Measurements from ENCODE around the gene NFIB.

The NFIB gene

DNA sequence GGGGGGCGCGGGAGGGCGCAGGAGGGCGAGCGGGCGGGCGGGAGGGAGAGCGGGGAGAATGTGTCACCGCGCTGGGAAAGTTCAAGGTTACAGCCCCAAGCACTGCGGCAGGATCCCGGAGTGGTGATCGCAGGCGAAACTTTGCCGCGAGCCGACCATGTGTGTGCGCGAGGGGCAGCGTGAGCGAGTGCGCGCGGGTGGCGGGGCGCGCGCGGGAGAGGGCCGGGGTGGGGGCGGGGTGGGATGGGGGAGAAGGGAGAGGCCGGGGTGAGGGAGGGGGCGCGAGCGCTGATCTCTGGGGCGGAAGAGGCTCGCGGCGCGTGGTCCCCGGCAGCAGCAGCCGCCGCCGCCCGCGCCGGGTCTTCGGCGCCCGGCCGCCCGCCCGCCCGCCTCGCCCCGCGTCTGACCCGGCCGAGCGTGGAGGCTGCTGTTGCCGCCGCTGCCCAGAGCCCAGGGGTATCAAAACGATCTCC is at the start of gene NFIB:
TSS of gene NFIB (minus strand) at position 191 of the 473 bp plus-strand sequence. CDS start 630 bp downstream, outside the sequence.
- Mint-ChIP-seq H3K4me1 (peaks cover 25% of the 10 kb centered on the region), H3K9me3 (no peaks in the 10 kb centered on the region), H3K4me3 (peak within 1 kb of the TSS; percentile 82), H3K27me3 (peaks cover 64% of the 10 kb centered on the region), H3K27ac (ENCODE audit: low read depth) (no peak within 1 kb of the TSS), H3K36me3 (ENCODE audit: insufficient read depth) (peaks cover 7% of the 10 kb centered on the region)
- no peak for DNase-seq (ENCODE audit: low spot score in 2 of 2)
- ATAC-seq (replicated peaks; ENCODE audit: extremely low read depth, poor library complexity, severe bottlenecking) = peak; percentile 16

DNA sequence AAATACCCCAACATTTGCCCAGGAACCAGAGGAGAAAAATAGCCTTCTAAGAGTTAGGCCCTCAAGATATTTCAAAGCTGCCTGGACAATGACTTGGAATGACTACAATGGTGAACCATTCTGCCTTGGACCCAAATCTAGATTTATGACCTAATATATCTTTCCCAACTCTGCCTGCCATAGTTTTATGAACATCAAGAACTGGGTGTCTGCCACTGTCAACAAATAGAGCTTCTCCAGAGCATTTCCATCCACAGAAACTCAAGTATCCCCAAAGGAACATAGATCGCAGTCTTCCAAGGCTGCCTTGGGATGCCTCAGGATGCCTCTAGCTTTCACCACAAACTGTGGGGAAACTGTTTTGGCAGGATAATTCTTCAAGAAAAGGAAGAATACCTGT is 48.2 kb upstream of the NFIB start:
- no peak for DNase-seq (ENCODE audit: low spot score in 2 of 2)
- H3K27ac Mint-ChIP-seq (ENCODE audit: low read depth) = no peak overlapping the region
- H3K4me1 Mint-ChIP-seq = no peaks in the 10 kb centered on the region
- no peaks in the 10 kb centered on the region for H3K9me3 Mint-ChIP-seq
- H3K4me3 Mint-ChIP-seq = no peak overlapping the region
- H3K27me3 Mint-ChIP-seq = peaks cover 26% of the 10 kb centered on the region
- no peaks in the 10 kb centered on the region for H3K36me3 Mint-ChIP-seq (ENCODE audit: insufficient read depth)
- no peak for ATAC-seq (replicated peaks; ENCODE audit: extremely low read depth, poor library complexity, severe bottlenecking)

DNA sequence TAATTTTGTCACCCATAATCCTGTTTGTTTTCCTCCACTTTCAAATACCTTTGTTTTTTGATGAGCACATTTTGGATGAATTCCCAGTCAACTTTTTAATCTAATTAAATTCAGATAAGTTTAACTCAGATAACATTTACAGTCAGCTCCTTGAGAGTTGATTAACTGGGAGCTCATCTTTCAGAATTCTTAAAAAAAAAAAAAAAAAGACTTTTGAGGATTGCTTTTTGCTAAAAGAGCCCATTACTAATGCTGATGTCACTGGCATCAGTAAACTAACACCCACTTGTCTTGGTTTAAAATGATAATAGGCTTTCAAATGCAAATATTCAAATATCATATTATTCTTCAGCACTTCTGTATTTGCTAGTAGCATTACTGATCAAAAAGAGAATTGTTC is 47.1 kb upstream of the NFIB start:
- H3K36me3 Mint-ChIP-seq (ENCODE audit: insufficient read depth) = no peaks in the 10 kb centered on the region
- DNase-seq (ENCODE audit: low spot score in 2 of 2) (no peak), ATAC-seq (replicated peaks; ENCODE audit: extremely low read depth, poor library complexity, severe bottlenecking) (no peak)
- no peaks in the 10 kb centered on the region for H3K4me1 Mint-ChIP-seq
- no peaks in the 10 kb centered on the region for H3K9me3 Mint-ChIP-seq
- no peak overlapping the region for H3K27ac Mint-ChIP-seq (ENCODE audit: low read depth)
- peaks cover 27% of the 10 kb centered on the region for H3K27me3 Mint-ChIP-seq
- no peak overlapping the region for H3K4me3 Mint-ChIP-seq

DNA sequence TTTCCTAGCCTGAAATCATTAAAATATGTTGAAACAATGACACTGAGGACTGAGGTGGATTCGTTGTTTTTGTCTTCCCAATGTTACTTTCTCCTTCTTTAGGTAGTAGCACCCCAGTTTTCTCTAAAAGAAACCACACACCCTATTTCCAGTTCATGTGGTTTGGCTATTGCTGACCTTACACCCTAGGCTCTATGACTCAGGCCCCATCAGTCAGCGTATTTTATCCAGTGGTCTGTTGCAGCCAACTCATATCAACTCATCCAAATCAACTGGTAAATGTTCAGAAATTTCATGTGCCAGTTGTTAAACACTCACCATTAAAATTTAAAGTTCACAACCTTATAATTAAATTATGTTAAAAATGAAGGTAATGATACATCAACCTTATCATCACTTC is 44.6 kb upstream of the NFIB start:
- ATAC-seq (replicated peaks; ENCODE audit: extremely low read depth, poor library complexity, severe bottlenecking) = no peak
- no peak overlapping the region for H3K4me3 Mint-ChIP-seq
- no peak overlapping the region for H3K27ac Mint-ChIP-seq (ENCODE audit: low read depth)
- H3K9me3 Mint-ChIP-seq = no peaks in the 10 kb centered on the region
- no peaks in the 10 kb centered on the region for H3K36me3 Mint-ChIP-seq (ENCODE audit: insufficient read depth)
- no peak for DNase-seq (ENCODE audit: low spot score in 2 of 2)
- peaks cover 38% of the 10 kb centered on the region for H3K27me3 Mint-ChIP-seq
- peaks cover 1% of the 10 kb centered on the region for H3K4me1 Mint-ChIP-seq

DNA sequence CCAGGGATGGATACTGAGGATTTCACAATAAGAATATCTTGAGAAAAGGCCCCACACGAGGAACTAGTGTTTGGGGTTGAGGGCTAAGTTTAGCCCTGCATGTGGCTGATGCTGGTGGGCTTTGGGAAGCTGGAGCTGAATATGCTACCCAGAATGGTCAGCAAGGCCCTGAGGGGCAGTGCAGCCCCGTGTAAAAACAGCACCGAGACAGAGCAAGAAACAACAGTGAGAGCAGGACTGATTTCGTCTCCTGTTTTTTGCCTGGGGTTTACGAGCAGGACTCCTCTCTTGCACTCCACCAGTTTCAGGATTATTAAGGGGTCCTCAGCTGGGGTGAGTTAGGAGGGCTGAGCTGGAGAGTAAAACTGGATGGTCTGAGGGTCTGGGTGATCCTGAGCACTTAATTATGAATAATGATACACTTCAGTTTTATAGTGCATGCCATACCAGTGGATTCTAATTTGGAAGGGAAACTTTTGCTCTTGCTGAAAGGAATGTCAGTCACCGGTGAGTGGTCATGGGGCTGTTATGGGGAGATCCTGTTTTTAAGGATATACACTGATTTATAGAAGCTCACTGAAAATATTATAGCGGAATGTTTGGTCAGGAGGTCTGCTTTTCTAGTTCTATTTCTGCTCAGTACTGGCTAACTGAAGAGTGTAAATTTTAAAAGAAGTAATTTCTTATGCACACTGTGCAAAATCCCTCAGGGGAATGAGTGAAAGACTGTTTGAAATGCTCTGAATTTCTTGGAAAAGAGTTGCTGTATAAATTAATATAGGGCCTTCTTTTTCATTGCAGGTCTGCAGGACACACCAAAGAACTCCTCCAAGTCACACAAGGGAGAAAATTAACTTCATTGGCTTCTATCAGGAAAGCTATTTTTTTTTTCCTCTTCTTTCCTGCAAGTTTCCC is 42.7 kb upstream of the NFIB start:
- DNase-seq (ENCODE audit: low spot score in 2 of 2) = no peak
- Mint-ChIP-seq H3K27me3 (peaks cover 55% of the 10 kb centered on the region), H3K4me1 (peaks cover 11% of the 10 kb centered on the region), H3K9me3 (no peaks in the 10 kb centered on the region), H3K36me3 (ENCODE audit: insufficient read depth) (no peaks in the 10 kb centered on the region), H3K27ac (ENCODE audit: low read depth) (no peak overlapping the region), H3K4me3 (no peak overlapping the region)
- ATAC-seq (replicated peaks; ENCODE audit: extremely low read depth, poor library complexity, severe bottlenecking) = no peak

DNA sequence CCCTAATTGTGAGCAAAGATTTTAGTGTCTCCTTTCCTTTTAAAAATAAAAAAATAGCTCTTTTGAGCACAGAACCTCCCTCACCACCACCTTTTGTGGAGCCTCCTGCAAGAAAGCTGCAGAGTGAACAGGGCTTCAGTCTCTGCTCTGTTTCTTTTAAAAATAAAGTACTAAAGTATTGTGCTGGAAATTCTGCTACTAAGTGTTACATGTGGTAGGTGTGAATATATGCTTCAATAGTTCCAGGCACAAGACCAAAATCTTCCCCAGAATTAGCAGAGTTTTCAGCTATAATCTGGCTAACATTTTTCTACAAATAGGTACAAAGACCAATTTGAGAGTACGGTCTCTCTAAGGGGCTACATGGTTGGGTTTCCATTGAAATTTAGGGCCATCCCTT is 40.3 kb upstream of the NFIB start:
- DNase-seq (ENCODE audit: low spot score in 2 of 2) (no peak), ATAC-seq (replicated peaks; ENCODE audit: extremely low read depth, poor library complexity, severe bottlenecking) (no peak)
- no peaks in the 10 kb centered on the region for H3K9me3 Mint-ChIP-seq
- H3K36me3 Mint-ChIP-seq (ENCODE audit: insufficient read depth) = no peaks in the 10 kb centered on the region
- no peak overlapping the region for H3K27ac Mint-ChIP-seq (ENCODE audit: low read depth)
- peaks cover 79% of the 10 kb centered on the region for H3K27me3 Mint-ChIP-seq
- H3K4me1 Mint-ChIP-seq = peaks cover 19% of the 10 kb centered on the region
- no peak overlapping the region for H3K4me3 Mint-ChIP-seq

DNA sequence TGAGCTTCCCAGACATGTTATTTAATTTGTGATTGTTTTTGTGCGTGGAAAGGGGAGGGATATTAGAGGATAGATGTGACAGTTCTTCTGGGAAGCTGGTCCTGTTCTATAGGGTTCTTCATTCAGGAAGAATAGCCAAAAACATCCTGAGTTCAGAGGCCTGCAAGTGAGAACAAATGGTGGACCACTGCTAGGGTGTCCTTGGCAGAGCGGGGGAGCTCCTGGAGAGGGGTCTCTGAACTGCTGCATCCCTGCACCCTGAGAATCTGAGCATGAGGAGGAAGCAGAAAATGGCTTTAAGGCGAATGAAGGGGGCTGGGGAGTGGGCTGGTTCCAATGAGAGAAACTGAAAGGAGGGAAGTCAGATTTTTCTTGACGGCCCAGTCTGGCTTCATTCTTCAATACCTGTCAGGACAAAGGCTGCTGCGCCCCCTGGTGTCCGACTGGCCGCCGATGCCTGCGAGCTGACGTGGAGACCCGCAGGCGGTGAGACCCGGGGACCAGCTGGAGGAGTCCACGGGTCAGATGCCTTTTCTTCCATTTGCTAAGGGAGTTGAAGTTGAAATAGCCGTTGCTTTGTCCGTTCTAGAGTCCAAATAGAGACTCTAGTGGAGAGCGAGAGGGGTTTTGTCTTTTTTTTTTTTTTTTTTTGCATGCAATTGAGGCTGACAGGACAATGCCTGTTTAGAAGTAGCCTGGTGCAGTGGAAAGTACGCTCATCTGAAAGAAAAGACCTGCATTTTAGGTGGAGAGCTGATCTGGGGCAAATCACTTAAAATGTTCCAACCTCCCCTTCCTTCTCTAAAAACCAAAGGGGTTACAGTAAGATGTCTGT is 39.5 kb upstream of the NFIB start:
- no peaks in the 10 kb centered on the region for H3K36me3 Mint-ChIP-seq (ENCODE audit: insufficient read depth)
- H3K4me1 Mint-ChIP-seq = peaks cover 22% of the 10 kb centered on the region
- H3K27ac Mint-ChIP-seq (ENCODE audit: low read depth) = no peak overlapping the region
- H3K9me3 Mint-ChIP-seq = no peaks in the 10 kb centered on the region
- peak; percentile 32 for ATAC-seq (replicated peaks; ENCODE audit: extremely low read depth, poor library complexity, severe bottlenecking)
- H3K4me3 Mint-ChIP-seq = no peak overlapping the region
- DNase-seq (ENCODE audit: low spot score in 2 of 2) = peak; percentile 33 to 52
- H3K27me3 Mint-ChIP-seq = peaks cover 81% of the 10 kb centered on the region

DNA sequence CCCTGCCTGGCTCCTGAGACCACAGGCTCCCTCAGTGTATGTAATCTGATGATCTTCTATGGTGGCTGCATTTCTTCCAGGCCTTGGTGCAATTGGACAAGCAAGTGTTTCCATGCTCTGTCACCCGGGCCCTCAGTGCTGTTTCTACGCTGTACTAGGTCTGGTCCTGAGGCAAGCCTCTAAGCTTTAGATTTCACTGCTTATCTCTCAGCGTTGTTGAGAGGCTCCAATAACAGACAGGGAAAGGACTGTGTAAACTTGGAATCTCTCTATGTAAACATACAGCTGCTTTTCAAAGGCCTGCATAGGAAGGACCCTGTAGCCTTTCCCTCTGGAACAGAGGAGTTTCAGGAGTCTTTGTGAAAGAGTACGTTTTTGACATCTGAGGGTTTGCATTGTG is 38.6 kb upstream of the NFIB start:
- no peak overlapping the region for H3K4me3 Mint-ChIP-seq

DNA sequence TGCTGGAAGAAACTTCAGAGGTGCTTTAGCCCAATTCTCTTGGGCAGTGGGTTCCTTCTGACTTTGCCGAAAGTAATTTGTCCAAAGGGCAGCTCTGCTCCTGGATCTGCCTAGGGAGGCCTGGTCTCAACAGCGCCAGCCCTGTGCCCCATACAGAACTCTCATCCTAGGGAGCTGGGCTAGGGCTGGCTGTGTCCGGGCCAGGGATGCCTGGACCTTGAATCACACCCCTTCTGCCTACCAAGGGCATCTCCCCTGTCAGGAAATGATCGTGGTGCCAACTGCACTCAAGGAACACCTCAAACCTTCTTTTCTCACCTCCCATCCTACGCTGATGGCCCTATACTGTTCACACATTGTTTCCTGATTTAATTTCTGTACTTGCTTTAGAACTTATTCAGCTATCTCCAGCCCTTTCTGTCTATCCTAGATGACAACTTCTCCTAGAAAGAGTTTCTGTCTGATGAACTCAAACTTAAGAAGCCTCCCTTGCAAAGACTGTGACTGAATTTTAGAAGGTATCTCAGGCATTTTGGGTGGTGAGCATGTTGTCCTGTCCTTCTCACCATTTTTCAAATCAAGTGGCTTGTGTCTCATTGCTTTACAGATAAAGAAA is 37.4 kb upstream of the NFIB start:
- no peak overlapping the region for H3K27ac Mint-ChIP-seq (ENCODE audit: low read depth)
- DNase-seq (ENCODE audit: low spot score in 2 of 2) = no peak
- no peaks in the 10 kb centered on the region for H3K9me3 Mint-ChIP-seq
- peaks cover 79% of the 10 kb centered on the region for H3K27me3 Mint-ChIP-seq
- H3K4me1 Mint-ChIP-seq = peaks cover 27% of the 10 kb centered on the region
- no peak for ATAC-seq (replicated peaks; ENCODE audit: extremely low read depth, poor library complexity, severe bottlenecking)
- no peaks in the 10 kb centered on the region for H3K36me3 Mint-ChIP-seq (ENCODE audit: insufficient read depth)
- H3K4me3 Mint-ChIP-seq = no peak overlapping the region

More for the DNA sequence above, 38.6 kb upstream of the NFIB start:
- ATAC-seq (replicated peaks; ENCODE audit: extremely low read depth, poor library complexity, severe bottlenecking) (no peak), DNase-seq (ENCODE audit: low spot score in 2 of 2) (no peak)
- H3K27me3 Mint-ChIP-seq = peaks cover 81% of the 10 kb centered on the region
- H3K36me3 Mint-ChIP-seq (ENCODE audit: insufficient read depth) = no peaks in the 10 kb centered on the region
- H3K27ac Mint-ChIP-seq (ENCODE audit: low read depth) = no peak overlapping the region
- no peaks in the 10 kb centered on the region for H3K9me3 Mint-ChIP-seq
- peaks cover 27% of the 10 kb centered on the region for H3K4me1 Mint-ChIP-seq

DNA sequence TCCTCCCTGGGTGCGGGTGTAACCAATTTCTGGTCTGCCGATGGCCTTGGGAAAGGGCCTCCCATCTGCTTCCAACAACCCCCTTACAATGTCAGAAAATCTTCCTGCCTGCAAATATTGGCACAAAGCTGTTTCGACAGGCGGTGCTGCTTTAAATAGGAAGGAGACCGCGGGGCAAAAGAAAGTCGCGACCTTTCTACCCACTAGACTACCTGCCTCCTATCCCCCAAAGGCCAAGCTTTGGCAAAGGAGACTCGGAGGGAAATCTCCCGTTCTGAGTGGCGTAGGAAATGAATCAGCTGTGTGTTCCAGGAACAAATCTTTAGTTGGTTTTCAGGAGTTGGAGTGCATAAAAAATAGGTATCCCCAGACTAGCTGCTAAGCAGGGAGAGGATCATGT is 36.8 kb upstream of the NFIB start:
- Mint-ChIP-seq H3K4me1 (peaks cover 29% of the 10 kb centered on the region), H3K36me3 (ENCODE audit: insufficient read depth) (no peaks in the 10 kb centered on the region), H3K27me3 (peaks cover 79% of the 10 kb centered on the region), H3K27ac (ENCODE audit: low read depth) (no peak overlapping the region), H3K9me3 (no peaks in the 10 kb centered on the region), H3K4me3 (no peak overlapping the region)
- ATAC-seq (replicated peaks; ENCODE audit: extremely low read depth, poor library complexity, severe bottlenecking) = no peak
- no peak for DNase-seq (ENCODE audit: low spot score in 2 of 2)

DNA sequence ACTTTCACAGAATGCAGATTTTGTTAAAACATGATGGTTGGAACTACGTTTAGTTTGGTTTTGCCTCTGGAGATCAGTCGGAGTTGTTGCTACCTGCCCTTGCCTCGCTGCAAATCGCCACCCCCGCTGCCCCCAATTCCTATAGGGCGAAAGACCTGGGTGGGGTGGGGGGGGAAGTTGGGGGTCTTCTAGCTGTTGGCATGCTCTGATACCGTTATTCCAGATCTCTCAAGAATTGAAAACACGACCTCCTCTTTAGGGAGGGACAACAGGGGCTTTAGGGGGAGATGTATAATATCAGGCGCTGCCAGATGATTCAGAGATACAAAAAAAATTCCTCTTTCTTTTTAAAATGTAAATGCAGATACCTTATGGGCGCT is 36.4 kb upstream of the NFIB start:
- no peak for ATAC-seq (replicated peaks; ENCODE audit: extremely low read depth, poor library complexity, severe bottlenecking)
- no peaks in the 10 kb centered on the region for H3K36me3 Mint-ChIP-seq (ENCODE audit: insufficient read depth)
- H3K27me3 Mint-ChIP-seq = peaks cover 77% of the 10 kb centered on the region
- no peak for DNase-seq (ENCODE audit: low spot score in 2 of 2)
- H3K27ac Mint-ChIP-seq (ENCODE audit: low read depth) = no peak overlapping the region
- H3K4me1 Mint-ChIP-seq = peaks cover 33% of the 10 kb centered on the region
- H3K9me3 Mint-ChIP-seq = no peaks in the 10 kb centered on the region
- H3K4me3 Mint-ChIP-seq = no peak overlapping the region

DNA sequence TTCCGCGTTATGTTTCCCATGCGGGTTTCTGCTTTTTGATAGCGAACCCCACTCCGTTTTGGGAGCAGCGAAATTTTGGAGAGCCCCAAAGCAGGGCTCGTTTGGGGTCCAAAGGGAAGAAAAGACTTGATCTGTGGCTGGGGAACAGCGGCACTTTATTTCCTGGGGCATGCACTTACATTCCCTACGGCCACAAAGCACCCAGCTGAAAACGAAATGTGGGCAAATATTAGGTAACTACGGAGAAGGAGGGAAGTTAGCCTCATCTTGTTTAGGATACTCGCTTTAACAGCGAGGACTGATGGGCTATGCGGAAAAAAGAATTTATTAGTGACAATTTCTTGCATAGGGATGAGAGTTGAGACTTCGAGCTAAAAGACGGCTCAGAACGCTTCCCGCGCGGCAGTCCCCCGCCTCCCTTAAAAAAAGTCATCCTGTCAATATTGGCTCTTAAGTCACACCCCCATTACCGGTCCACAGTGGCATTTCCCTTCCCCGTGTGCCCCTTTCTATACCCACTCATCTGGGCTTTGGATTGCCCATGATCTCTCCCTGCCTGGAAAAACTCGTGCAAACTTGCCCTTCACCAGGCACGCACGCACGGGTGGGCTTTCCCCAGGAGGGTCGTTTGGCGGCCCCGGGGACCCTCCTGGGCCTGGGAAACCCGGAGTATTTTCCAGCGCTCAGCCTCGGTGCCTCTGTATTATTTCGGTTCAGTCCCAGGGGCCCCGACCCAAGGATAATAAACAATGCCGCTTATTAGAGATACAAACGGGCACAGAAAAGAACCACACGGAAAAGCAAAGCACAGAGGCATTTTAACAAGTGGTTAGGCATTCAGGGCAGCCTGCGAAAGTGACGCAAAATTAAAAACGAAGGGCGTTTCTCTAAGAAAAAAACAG is 35.8 kb upstream of the NFIB start:
- ATAC-seq (replicated peaks; ENCODE audit: extremely low read depth, poor library complexity, severe bottlenecking) = no peak
- DNase-seq (ENCODE audit: low spot score in 2 of 2) = no peak
- Mint-ChIP-seq H3K9me3 (no peaks in the 10 kb centered on the region), H3K27ac (ENCODE audit: low read depth) (no peak overlapping the region), H3K27me3 (peaks cover 71% of the 10 kb centered on the region), H3K4me3 (no peak overlapping the region), H3K36me3 (ENCODE audit: insufficient read depth) (no peaks in the 10 kb centered on the region), H3K4me1 (peaks cover 33% of the 10 kb centered on the region)

Data from central memory CD8-positive, alpha-beta T cell (primary cell).